ENCODE results near the gene PROZ. TPM values are rescaled to one million over a fixed set of nuclear protein-coding genes. Genes with fewer than 3 reads are reported as not detected.
A peak's percentile ranks its signal among the peaks of the same experiment; 100 is the strongest.

The PROZ gene
- polyA plus RNA-seq, 6 donors from 2014 or later = 0.17 TPM; not detected in 5

DNA sequence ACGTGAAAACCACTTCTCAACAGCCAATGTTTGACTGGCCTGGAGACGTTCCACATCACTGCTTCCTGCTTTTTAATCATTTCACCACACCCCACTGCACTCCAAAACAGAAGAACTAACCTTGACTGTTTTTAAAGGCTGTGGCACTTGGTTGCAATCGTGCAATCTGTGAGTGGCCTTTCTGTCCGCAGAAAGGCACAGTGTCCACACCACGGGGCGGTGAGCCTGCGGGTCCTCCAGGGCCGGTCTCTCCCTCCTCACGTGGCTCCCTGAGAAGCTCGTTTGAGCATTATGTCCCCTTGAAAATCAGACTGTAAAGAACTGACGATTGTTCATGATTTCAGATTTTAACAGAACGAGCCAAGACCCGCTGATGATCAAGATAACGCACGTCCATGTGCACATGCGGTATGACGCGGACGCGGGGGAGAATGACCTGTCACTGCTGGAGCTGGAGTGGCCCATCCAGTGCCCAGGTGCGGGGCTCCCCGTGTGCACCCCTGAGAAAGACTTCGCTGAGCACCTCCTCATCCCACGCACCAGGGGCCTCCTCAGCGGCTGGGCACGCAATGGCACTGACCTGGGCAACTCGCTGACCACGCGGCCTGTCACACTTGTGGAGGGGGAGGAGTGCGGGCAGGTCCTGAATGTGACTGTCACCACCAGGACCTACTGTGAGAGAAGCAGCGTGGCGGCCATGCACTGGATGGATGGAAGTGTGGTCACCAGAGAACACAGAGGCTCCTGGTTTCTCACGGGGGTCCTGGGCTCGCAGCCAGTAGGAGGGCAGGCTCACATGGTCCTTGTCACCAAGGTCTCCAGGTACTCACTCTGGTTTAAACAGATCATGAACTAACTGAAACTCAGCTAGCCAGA, 13.0 kb downstream of the PROZ start:
- no peak overlapping the region for H3K27ac Mint-ChIP-seq
- DNase-seq (no peak), ATAC-seq (ENCODE audit: low read depth in 2 of 2) (no peak)
- H3K27me3 Mint-ChIP-seq = no peaks in the 10 kb centered on the region
- H3K36me3 Mint-ChIP-seq = peaks cover 20 to 33% of the 10 kb centered on the region in 2 donors
- no peak overlapping the region for H3K4me3 Mint-ChIP-seq
- peaks cover 0 to 15% (median 4%) of the 10 kb centered on the region in 7 donors for H3K9me3 Mint-ChIP-seq
- peaks cover 0 to 4% (median 1%) of the 10 kb centered on the region in 3 donors for H3K4me1 Mint-ChIP-seq

DNA sequence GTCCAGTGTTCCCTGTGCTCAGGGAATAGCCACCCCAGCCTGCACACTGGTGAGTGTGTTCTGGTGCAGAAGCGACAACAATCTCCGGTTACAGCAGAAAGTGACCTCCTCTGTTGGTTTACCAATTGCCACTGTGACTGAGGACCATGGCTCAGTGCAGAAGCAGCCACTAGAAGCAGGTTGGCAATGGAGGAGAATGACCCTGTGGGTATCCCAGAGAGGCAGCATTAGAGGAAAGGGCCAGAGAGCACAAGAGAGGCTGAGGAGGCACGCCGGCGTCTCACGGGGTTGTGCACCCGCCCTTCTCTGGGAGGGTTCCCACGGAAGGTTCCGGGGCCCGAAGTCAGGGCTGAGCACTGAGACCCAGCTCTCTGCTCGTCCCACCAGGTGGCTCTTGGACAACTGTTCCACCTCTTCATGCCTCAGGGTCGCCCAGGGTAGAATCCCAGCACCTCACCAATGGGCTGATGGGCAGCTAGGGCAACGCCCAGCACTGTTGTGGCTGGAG, 14.0 kb downstream of the PROZ start:
- Mint-ChIP-seq H3K36me3 (peaks cover 15 to 31% of the 10 kb centered on the region in 2 donors), H3K4me1 (peaks cover 0 to 4% (median 1%) of the 10 kb centered on the region in 3 donors), H3K27me3 (no peaks in the 10 kb centered on the region), H3K27ac (no peak overlapping the region), H3K9me3 (peaks cover 0 to 10% (median 4%) of the 10 kb centered on the region in 7 donors), H3K4me3 (no peak overlapping the region)
- ATAC-seq (ENCODE audit: low read depth in 2 of 2) (no peak), DNase-seq (no peak)

DNA sequence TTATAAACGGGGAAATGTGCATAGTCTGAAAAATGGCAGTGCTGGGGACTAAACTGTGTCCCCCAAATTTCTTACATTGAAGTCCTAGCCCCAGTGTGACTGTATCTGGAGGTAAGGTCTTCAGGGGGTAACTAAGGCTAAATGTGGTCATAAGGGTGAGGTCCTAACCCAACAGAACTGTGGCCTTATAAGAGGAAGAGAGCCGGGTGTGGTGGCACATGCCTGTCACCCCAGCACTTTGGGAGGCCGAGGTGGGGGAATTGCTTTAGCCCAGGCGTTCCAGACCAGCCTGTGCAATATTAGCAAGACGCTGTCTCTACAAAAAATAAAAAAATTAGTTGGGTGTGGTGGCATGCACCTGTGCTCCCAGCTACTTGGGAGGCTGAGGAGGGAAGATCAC, 17.8 kb downstream of the PROZ start:
- no peak overlapping the region for H3K4me3 Mint-ChIP-seq
- H3K36me3 Mint-ChIP-seq = peaks cover 30 to 36% of the 10 kb centered on the region in 2 donors
- ATAC-seq (ENCODE audit: low read depth in 2 of 2) (no peak), DNase-seq (no peak)
- H3K4me1 Mint-ChIP-seq = peaks cover 0 to 4% (median 1%) of the 10 kb centered on the region in 3 donors
- peak overlapping the region in 3 of 6 donors; percentile 0 to 86 (median 81) for H3K27ac Mint-ChIP-seq
- no peaks in the 10 kb centered on the region for H3K27me3 Mint-ChIP-seq
- no peaks in the 10 kb centered on the region for H3K9me3 Mint-ChIP-seq

DNA sequence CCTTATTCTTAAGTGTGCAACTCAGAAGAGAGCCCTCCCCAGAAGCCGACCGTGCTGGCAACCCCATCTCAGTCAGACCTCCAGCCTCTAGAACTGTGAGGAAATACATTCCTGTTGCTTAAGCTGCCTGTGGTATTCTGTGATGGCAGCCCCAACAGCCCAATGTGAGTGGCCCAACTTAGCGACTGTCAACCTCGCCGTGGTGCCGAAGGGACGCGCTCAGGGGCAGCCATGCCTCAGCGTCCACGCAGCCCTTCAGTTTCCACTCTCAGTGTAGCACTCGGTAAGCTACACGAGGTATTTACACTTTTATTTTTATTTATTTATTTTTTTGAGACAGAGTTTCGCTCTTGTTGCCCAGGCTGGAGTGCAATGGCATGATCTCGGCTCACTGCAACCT, 18.4 kb downstream of the PROZ start:
- peak overlapping the region in 1 of 6 donors; percentile 81 for H3K27ac Mint-ChIP-seq
- H3K9me3 Mint-ChIP-seq = no peaks in the 10 kb centered on the region
- no peak overlapping the region for H3K4me3 Mint-ChIP-seq
- no peaks in the 10 kb centered on the region for H3K27me3 Mint-ChIP-seq
- DNase-seq (no peak), ATAC-seq (ENCODE audit: low read depth in 2 of 2) (no peak)
- H3K4me1 Mint-ChIP-seq = peaks cover 0 to 4% (median 1%) of the 10 kb centered on the region in 3 donors
- H3K36me3 Mint-ChIP-seq = peaks cover 30 to 36% of the 10 kb centered on the region in 2 donors

GRCh38 chr13:113178070-113178895, 19.8 kb downstream of the PROZ start:
- no peak for DNase-seq
- Mint-ChIP-seq H3K4me3 (peak overlapping the region in 1 of 8 donors; percentile 9), H3K4me1 (peaks cover 0 to 4% (median 1%) of the 10 kb centered on the region in 3 donors), H3K27me3 (no peaks in the 10 kb centered on the region), H3K36me3 (peaks cover 33 to 36% of the 10 kb centered on the region in 2 donors), H3K27ac (no peak overlapping the region), H3K9me3 (no peaks in the 10 kb centered on the region)
- ATAC-seq (ENCODE audit: low read depth in 2 of 2) = no peak

DNA sequence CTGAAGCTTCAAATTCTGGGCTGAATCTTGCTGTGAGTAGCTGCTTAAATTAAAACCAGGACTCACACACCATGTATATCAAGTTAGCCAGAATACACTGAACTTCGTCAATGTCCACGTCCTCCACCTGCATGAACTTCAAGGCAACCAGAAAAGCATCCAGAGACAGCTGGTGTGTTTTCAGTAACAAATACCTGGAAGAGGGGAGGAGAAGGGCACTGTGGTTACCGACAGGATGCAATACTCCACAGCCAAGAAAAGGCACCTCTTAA, 20.4 kb downstream of the PROZ start:
- Mint-ChIP-seq H3K27ac (no peak overlapping the region), H3K4me1 (peaks cover 0 to 4% (median 1%) of the 10 kb centered on the region in 3 donors), H3K27me3 (no peaks in the 10 kb centered on the region), H3K36me3 (peaks cover 36 to 37% of the 10 kb centered on the region in 2 donors), H3K4me3 (no peak overlapping the region), H3K9me3 (no peaks in the 10 kb centered on the region)
- DNase-seq (no peak), ATAC-seq (ENCODE audit: low read depth in 2 of 2) (no peak)

DNA sequence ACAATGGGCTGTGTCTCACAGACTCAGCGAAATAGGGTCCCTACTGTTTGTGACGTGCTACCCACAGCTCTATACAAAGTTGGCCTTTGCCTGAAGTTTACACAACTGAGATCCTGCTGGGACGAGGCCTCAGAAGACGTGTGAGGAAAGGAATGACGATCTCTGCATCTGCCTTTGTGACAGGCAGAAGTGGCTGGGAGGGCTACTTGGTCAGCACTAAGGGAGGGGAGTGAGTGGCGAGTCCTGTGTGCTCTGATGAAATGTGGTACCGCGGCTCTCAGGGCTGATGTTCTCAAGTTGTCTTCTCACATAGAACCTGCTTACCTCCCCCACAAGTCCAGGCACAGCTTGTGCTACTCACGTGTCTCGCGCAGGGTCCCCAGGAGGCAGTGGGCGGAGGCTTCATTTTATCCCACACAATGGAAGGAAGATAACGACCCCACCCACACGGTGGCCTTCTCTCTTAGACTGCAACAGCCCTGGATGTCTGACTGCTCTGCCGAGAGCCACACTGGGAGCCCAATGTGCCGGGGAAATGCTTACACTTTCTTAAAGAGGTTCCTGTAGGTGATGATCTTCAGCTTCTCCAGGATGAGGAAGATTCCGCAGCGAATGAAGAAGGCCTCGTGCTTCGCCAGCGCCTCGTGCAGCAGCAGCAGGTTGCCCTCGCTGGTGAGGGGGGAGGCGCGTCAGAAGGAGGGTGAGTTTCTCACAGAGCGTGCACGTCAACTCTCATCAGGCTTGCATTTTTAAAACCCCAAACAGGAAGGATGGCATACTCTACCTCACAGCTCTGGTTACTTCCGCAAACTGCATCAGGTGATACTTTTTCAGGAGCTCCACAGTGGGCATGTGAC, 21.2 kb downstream of the PROZ start:
- no peak for ATAC-seq (ENCODE audit: low read depth in 2 of 2)
- Mint-ChIP-seq H3K4me3 (no peak overlapping the region), H3K4me1 (peaks cover 0 to 4% (median 1%) of the 10 kb centered on the region in 3 donors), H3K9me3 (no peaks in the 10 kb centered on the region), H3K27me3 (no peaks in the 10 kb centered on the region), H3K36me3 (peaks cover 36 to 37% of the 10 kb centered on the region in 2 donors), H3K27ac (peak overlapping the region in 2 of 6 donors; percentile 65 to 66)
- DNase-seq = no peak

- H3K4me3 Mint-ChIP-seq = no peak overlapping the region
- DNase-seq (no peak), ATAC-seq (ENCODE audit: low read depth in 2 of 2) (no peak)
- H3K9me3 Mint-ChIP-seq = no peaks in the 10 kb centered on the region
- peaks cover 24 to 32% of the 10 kb centered on the region in 2 donors for H3K36me3 Mint-ChIP-seq
- peak overlapping the region in 1 of 6 donors; percentile 11 for H3K27ac Mint-ChIP-seq
- H3K4me1 Mint-ChIP-seq = peaks cover 0 to 7% (median 0%) of the 10 kb centered on the region in 3 donors
- H3K27me3 Mint-ChIP-seq = no peaks in the 10 kb centered on the region
Observed at GRCh38 chr13:113182046-113182445, 23.6 kb downstream of the PROZ start.

- H3K9me3 Mint-ChIP-seq = no peaks in the 10 kb centered on the region
- H3K4me1 Mint-ChIP-seq = peaks cover 0 to 7% (median 0%) of the 10 kb centered on the region in 3 donors
- H3K27ac Mint-ChIP-seq = no peak overlapping the region
- no peak overlapping the region for H3K4me3 Mint-ChIP-seq
- peaks cover 22 to 30% of the 10 kb centered on the region in 2 donors for H3K36me3 Mint-ChIP-seq
- no peaks in the 10 kb centered on the region for H3K27me3 Mint-ChIP-seq
- DNase-seq (no peak), ATAC-seq (ENCODE audit: low read depth in 2 of 2) (no peak)
Observed at GRCh38 chr13:113183450-113184129, 25.1 kb downstream of the PROZ start.

GRCh38 chr13:113184568-113185440, 26.4 kb downstream of the PROZ start:
- peaks cover 26 to 32% of the 10 kb centered on the region in 2 donors for H3K36me3 Mint-ChIP-seq
- H3K4me3 Mint-ChIP-seq = no peak overlapping the region
- H3K9me3 Mint-ChIP-seq = no peaks in the 10 kb centered on the region
- peaks cover 0 to 7% (median 0%) of the 10 kb centered on the region in 3 donors for H3K4me1 Mint-ChIP-seq
- no peaks in the 10 kb centered on the region for H3K27me3 Mint-ChIP-seq
- DNase-seq (no peak), ATAC-seq (ENCODE audit: low read depth in 2 of 2) (no peak)
- H3K27ac Mint-ChIP-seq = peak overlapping the region in 1 of 6 donors; percentile 59

GRCh38 chr13:113186061-113186900, 27.8 kb downstream of the PROZ start:
- no peaks in the 10 kb centered on the region for H3K9me3 Mint-ChIP-seq
- peak overlapping the region in 1 of 8 donors; percentile 5 for H3K4me3 Mint-ChIP-seq
- DNase-seq = no peak
- H3K4me1 Mint-ChIP-seq = peaks cover 0 to 7% (median 0%) of the 10 kb centered on the region in 3 donors
- H3K27ac Mint-ChIP-seq = no peak overlapping the region
- ATAC-seq (ENCODE audit: low read depth in 2 of 2) = no peak
- no peaks in the 10 kb centered on the region for H3K27me3 Mint-ChIP-seq
- H3K36me3 Mint-ChIP-seq = peaks cover 19 to 22% of the 10 kb centered on the region in 2 donors
